GM19035 (cell line): ENCODE measurements around the gene MAP10.

Source experiments
- ATAC-seq: cut with Tn5 transposase; IDR thresholded peaks from one replicate; pipeline ENCODE4 v1.9.1; 2021; ENCODE audit not compliant: unreplicated experiment

The MAP10 gene

DNA sequence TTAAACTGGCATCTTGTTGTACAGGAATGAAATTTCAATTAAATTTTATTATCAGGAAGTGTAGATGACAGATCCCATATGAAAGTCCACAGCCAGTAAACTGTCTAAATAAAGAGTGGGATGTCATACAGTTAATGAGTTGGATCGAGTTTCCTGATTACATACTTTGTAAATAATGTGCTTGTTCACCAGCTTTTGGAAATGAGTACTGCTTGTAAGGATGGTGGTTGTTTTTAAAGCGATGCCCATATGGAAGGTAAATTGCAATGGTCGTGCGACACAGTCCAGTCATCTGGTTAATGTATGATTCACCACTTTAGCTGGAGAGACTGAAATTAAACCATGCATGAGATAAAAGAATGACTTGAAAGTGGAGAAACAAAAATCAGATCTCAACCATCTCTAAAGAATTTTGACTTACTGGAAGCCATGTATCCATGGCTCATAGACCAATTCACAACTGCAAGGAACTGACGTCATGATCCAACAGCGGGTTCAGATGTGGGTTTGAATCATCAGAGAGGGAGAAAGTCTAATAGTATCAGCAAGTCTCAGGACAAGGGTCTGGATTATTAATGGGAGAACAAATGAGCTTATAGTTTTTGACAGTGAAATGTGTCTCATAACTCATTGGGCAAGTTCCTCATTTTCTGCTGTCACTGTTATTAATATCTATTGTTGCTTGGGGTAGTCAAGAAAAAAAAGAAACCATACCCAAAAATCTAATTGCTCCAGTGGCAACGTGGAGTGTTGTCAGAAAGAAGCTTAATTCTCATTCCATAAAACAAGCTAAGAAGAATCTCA, 49.0 kb downstream of the MAP10 start:
- no peak for ATAC-seq

DNA sequence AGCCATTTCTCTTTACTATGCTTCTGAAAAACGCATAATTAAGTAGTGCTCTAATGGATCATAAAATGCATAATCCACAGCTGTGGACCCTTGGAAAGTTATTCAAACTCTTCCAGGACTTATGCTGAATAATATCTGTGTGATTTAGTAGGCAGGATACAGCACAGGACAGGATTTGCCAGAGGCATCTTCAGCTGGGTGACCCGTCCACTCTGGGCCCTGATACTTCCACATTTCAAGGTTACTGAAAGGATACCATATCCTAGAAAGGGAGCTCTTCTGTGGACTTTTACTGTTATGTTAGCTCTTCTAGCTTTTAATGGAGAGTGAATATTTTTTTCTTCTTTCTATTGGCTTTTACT, 49.6 kb downstream of the MAP10 start:
- ATAC-seq, result no peak

DNA sequence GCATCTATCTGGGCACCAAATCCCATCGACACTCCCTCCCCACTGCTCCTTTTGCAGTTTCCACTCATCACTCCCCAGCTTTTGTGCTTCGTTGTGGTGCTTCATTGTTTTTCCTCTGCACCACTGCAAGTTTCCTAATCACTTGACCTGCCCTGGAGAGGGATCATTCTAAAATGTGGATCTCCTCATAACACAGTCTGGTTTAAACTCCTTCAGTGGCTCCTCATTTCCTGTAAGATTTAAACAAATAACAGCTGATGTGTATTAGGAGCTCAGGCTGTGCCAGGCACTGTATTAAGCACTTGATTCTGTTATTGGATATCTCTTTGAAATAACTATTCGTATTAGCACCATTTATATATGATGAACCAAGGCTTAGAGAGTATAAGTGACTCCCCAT, 51.3 kb downstream of the MAP10 start:
- no peak for ATAC-seq
